Stimulated activated CD4-positive, alpha-beta T cell treated with anti-CD3 and anti-CD28 coated beads, Interleukin-2, amount 100 ng/mL, for 4 hours (primary cell): Measurements from ENCODE around the gene LDLRAD3.

ENCODE experiments used
- DNase-seq: peaks from one replicate; pipeline ENCODE4 v3.0.0-alpha.2; 2020; ENCODE audit warnings: low read depth

Gene LDLRAD3

DNA sequence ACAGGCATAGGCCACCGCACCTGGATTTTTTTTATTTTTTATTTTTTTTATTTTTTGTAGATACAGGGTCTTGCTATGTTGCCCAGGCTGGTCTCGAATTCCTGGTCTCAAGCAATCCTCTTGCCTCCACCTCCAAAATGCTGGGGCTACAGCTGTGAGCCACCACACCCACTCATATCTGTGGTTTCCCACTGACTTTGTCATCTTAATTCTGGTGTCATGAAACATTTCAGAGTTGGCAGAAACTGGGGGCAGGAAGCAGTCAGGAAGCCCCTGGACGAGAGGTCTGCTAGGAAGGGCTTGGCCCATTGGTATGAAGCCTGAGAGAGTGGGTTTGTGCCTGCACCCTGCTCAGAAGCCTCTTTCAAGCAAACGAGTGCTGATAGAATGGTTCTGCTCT, 296.3 kb downstream of the LDLRAD3 start:
- no peak for DNase-seq

DNA sequence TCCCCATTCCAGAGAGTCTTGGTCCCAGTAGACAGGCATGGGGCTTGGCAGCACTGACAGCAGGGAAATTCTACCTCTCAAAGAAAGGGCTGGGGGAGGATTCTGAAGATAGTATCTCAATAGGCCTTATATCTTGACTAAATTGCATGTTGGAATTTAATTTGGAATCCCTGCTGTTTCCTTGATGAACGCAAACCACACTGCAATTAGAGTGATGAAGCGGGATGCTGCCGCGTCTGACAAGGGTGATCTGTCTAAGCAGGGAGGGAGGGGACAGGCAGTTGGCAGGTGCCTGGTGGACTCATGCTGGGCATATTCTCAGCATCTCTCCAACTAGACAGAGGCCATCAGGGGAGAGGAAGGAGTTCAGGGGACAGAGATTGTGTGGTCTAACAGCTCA, 296.9 kb downstream of the LDLRAD3 start:
- DNase-seq, result no peak

DNA sequence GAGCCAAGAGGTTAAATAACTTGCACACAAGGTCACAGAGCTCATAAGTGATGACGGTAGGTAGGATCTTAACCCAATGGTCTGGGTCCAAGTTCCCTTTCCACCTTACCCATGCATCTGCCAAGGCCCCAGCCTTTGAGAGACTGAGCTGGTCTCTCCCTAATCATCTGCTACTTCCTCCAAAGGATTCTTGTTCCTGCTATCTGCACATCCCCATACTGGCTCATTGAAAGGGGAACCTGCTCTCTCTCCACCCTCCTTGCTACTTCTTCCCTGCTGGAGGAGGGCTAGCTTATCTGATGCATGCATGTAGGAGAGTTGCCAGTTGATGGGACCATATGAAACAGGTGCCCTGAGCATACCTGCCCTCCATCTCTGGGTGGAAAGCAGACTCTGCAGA, 297.6 kb downstream of the LDLRAD3 start:
- DNase-seq, result no peak

DNA sequence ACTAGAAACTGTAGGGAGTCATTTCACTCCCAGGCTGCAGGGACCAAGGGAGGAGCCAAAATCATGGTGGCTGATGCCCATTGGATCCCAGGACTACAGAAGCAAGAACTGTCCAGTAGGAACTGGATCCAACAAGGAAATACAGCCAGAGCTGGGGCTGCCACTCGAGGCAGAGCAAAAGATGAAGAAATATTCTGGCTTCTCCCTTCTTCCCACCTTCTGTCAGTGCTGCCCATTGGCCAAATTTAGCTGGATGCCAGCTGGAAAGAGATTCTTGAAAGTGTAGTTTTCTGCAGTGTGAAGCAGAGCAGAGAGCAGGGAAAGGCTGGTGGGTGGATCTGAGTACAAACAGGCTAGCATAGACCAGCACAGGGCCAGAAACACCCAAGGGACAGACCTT, 299.8 kb downstream of the LDLRAD3 start:
- DNase-seq, result no peak

DNA sequence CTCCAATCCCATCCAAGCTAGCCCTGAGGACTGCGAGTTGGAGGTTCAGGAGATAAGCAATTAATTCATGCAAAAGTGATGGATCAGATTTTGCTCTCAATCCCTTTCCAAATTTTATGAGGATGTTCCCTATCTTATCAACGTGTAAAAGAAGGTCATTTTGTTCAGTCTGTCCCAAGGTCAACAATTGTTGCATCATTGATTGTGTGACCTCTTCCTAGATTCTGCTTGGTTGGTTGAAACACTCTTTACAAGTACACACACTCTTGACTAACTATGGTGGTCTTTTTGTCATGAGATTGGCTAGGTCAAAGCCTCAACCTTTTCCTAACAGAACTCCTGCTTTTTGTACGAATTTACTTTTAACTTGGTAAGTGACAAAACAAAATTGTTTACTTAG, 303.6 kb downstream of the LDLRAD3 start:
- no peak for DNase-seq

DNA sequence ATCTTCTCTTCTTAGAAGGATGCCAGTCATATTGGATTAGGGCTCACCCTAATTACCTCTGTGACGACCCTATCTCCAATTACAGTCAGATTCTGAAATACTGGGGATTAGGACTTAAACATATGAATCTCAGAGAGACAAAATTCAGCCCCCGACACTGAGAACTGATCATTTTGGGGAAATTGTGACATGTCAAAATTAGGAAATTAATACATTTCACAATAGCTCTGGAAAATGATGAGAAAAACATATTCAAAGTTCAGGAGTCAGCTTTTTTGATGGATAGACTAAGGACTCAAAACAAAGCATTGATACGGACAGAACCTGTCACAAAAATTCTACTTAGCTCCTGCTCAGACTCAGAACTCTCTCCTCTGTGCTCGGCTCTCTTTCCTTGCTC, 304.6 kb downstream of the LDLRAD3 start:
- no peak for DNase-seq

DNA sequence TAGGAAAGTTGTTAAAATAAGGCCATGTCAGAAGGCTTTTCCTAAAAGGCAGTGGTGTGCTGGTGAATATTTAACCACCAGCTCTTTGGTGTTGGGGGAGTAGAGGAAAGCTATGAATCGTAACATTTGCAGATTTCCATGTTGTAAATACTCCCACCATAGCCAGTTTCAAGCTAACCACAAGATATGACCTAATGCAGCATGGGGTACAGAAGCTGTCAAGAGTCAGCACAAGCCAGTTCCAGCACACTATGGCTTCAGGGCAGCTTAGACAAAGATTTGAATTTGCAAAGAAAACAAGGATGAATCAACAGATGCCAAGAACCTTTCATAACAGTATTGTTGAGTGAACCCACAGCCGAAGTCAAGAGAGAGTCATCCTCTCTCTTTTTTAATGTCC, 305.4 kb downstream of the LDLRAD3 start:
- DNase-seq, result no peak

DNA sequence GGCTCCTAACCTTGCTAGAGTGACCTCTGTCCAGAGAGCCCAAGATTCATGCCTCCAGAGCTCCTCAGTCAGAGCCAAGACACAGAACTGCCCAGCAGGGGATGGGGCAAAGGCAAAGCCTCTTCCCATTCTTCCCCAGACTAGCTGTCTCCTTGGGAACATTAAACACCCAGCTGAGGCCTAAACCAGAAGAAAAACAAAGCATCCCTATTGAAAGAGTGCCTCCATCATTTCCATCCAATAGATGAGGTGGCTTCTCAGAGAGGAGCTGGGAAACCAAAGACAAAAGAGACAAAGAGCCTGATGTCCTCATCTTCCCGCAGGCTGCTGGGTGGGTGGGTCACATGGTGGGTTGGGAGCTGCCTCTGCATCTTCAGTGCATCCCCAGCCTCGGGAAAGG, 308.0 kb downstream of the LDLRAD3 start:
- no peak for DNase-seq

DNA sequence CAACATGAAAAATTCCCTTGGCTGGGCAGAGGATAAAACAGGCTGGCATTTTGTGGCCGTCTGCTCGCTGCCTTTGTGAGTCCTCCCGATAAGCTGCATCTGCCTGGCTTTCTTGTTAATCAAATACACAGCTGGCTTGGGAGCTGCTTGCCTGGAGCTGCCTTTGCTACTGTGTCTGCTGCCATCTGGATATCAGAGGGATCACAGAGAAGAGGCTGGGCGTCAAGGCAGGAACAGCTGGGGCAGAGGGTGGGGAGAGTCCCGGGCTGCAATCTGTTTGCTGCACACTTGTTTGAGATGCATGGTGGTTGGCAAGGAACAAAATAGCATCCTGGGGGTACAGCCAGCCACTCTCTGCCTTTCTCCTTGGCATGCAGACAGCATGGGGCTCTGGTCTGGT, 309.4 kb downstream of the LDLRAD3 start:
- DNase-seq, result no peak

DNA sequence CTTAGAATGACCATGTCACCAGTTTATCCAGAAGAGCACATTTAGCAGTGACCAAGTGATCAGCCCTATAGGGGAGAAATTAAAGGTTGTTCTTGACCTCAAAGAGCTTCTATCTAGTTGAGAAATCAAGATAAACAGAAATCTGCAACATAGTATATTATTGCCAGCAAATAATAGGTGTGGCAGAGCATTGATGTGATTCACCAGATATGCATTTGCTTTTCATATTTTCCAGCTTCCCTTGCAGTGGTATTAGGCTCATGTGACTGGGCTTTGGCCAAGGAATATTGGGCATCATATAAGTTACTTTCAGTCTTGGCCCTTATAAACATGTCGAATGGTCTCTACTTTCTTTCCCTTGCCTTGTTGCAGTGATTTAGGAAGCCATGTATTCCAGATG, 310.9 kb downstream of the LDLRAD3 start:
- DNase-seq, result no peak

DNA sequence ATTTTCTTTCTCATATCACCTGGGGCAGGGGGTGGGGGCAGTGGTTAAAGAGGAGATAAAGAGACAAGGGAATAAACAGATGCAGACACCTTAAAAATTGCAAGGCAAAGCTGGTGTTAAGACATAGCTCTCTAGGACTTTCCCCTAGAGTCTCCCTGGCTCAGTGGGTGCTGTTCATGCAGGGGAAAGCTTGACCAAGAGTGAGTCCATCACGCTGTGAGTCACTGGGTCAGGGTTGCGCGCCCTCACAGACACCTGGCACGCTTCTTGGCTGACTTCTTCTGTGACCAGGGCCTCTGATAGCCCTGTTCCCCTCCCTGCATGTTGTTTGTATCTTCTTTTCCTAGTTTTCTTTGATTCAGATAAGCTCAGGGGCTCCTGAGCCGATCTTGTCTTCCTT, 313.5 kb downstream of the LDLRAD3 start:
- DNase-seq, result no peak

DNA sequence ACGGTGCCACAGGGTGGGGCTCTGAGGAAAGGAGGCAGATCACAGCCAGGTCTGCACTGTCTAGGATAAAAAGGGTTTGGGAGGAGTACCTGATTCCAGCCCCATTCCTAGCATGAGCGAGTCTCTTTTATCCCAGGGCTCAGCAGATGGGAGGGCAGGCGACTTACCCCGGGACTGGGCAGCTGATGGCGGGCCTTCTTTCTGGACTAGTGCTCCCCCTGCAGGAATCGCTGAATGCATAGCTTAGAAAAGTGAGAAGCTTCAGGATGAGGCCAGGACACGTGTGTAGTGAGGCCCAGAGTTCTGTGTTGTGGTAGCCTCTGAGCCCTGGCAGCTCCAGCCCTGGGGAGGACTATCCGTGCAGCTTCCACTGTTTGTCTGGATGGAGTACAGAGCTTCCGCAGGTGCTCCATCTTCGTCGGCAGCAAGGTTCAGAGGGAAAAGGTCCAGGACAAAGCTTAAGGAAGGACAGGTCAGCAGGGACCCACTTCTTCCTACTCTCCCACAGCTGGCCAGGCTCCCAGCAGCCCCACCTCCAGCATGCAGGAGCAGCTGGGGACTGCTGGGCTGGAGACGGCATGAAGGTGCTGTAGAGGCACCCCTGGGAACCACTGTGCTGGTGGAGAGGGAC, 315.0 kb downstream of the LDLRAD3 start:
- DNase-seq, result no peak

DNA sequence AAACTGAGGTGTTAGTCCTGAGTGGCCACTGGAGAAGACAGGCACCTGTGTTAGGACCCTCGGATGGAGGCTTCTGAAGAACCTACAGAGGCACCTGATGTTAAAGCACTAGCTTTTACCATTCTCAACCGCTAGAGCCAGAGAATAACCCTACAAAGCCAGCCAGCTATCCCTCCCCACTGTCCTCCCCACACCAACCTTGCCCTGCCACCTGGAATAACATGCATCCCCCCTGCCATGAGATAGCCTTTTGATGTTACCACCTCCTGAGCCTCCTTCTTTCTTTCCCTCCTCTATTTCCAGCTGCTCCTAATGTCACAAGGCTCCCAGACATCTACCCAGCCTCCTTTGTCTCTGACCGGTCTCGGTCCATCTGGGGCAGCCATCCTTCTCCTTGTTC, 317.2 kb downstream of the LDLRAD3 start:
- no peak for DNase-seq

DNA sequence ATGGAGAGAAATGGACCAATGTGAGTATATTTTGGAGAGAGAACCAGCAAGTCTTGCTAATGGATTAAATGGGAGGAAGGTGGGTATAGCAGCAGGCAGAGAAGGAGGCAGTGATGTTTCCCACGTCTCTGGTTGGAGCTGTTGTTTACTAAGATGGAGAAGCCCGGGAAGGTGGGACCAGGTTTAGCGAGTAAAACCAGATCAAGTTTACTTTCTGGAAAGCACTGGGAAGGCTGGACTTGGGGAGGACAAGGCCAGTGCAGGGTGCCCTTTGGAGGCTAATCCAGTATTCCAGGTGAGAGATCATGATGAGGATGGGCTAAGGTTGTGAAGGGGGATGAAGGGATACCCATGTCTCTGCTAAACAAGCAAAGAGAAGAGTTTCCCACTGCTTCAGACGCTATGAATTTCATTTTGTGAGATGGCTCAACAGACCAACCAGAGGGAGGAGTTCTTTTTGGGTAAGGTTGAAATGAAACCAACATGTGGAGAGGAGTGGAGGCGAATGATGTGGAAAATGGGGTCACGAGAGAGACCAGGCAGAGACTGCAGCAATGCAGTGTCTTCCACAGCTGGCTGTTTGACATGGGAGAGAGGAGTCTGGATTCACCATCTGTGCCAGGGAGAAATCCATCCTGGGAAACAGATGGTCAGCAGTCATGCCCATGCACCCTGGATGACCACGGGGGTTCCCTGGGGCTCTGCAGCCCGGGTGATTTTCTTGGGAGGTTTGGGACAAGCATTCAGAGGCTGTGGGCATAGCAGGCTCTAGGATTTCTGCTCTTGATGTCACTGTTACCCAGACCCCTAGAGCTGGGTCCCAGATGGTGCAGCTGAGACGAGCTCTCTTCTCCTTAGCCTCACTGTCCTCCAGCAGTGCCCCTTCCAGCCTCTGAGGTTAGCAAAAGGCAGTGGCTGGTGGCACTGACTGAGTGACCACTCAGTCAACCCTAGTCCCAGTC, 320.4 kb downstream of the LDLRAD3 start:
- no peak for DNase-seq

DNA sequence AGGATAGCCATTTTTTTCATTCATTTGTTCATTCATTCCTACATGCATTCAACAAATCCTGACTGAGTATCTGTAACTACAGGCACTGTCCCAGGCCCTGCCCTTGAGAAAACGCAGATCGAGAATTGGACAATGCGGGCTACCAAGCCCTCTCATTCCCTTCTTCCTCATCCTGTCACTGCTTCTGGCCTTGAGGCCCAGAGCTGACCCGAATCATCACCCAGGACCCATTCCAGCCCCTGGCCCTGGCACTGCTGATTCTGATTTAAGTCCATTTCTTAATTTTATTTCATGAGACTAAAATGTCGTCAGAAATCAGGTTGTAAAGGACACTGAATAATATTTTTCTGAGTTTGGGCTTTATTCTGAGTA, 321.1 kb downstream of the LDLRAD3 start:
- DNase-seq, result no peak

DNA sequence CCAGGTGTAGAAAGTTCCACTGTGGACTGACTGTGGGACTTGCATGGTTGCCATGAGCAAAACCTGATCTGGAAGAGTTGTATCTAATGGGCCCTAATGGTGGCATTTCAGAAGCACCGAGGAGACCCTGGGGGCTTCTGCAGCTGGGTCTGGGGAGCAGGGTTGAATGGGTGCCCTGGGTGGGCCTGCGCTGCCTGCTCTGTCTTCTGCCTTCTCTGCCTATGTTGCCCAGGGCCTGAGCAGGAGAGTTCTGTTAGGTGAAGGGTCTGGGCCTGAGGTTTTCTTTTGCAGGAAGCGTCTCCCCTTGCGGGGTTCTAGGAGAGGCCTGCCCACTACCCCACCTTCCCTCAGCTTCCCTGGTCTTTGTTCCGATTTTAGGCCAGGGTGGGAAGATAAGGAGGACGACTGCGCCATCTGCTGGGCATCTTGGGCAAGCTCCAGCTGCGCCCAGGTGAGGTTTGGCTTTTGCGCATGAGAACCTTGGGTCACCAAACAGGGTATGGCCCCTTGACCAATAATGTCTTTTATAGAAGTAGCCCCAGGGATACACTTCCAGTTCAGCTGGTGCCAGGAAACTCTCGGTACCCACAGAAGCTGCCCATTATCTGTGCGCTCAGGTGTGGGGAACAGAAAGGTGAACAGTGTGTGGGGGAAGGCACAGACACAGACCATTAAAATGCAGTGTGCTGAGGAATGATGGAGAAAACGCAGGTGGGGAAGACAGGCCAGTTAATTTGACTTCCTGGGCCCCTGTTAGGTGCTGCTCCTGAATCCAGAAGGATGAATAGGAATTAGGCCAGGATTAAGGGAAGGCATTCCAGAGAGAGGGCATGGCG, 322.1 kb downstream of the LDLRAD3 start:
- peak; percentile 18 for DNase-seq

DNA sequence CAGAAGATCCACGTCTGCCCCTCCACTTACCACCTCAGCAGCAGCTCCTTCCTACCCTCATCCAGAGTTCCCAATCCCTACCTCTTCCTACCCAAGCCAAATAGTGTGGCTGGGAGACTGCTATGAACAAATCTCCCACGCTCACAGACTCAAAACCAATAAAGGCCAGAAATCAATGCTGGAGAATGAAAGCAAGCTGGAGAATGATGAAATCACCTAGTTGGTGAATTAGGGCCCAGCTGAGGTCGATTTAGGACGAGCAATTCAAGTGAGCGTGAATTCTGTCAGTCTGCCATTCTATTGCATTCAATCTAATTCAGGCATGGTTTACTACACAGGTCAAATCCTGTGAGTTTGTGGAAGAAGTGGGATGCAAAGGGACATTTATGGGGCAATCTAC, 322.9 kb downstream of the LDLRAD3 start:
- no peak for DNase-seq

DNA sequence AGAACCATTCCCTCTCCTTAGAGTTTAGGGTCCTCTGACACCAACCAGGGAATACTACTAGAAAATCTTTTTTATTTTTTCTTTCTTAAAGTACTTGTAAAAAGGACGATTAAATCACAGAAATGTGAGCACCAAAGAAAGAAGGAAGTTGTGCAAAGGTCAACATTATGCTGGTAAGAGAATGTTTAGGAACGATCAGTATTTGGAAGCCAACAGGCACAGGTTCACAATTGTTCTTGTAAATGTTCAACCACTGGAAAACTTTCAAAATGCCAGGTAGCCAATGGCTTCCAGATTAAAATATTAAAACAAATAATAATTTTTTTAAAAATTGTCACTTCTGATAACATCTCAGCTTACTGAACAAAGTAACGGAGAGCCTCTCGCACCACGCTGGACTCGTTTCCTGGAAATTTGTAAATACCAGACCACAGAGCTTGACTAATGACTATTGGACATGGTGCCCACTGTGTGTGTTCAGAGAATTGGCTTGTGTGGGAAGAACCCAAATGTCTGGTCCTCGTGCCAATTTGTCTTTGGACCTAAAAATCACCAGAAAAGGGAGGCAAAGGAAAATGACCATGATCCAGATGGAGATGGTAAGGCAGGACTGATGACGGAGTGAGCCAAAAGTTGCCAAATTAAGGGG, 324.6 kb downstream of the LDLRAD3 start:
- no peak for DNase-seq

DNA sequence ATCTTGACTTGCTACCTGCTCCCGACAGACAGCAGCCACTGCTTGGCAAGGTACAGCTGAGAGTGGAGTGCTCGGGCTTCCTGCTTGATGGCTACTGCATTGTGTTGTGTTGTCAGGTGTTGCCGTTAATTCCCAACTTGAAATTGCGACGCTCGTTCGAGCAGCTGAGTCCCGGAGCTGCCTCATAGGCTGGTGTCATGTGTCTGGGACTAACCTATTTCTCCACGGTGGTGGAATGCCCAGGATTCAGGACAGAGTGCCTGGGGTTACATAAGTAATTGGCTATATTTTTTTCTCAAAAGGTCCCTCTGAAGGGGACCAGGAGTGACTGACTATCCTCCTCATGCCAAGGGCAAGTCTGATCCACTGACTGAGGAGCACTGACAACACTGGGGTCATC, 326.8 kb downstream of the LDLRAD3 start:
- no peak for DNase-seq

DNA sequence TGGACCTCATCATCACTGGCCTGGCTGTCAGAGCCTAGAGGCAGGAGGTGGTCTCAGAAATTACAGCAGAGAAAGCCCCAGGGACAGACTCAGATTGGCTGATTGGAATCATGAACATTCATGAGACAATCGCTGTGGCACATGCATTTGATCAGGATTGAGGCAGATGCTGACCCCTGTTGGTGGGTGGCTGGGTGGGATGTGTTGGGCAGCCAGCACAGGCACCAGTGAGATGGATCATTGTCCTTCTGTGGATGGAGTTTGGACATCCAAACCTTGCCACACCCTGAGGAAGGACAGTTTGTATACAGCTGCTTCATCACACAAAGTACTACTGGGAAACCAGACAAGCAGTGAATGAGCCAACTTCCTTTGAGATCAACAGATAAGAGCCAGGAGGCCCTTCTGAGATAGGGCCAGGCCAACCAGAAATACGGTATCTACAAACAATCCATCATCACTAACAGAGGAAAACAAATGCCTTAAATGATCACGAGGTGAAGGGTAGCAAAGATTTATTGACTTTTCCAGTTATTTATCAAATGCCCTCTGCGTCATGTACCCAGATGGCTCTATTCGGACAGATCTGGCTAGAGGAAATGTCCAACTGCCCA, 328.0 kb downstream of the LDLRAD3 start:
- DNase-seq, result no peak

DNA sequence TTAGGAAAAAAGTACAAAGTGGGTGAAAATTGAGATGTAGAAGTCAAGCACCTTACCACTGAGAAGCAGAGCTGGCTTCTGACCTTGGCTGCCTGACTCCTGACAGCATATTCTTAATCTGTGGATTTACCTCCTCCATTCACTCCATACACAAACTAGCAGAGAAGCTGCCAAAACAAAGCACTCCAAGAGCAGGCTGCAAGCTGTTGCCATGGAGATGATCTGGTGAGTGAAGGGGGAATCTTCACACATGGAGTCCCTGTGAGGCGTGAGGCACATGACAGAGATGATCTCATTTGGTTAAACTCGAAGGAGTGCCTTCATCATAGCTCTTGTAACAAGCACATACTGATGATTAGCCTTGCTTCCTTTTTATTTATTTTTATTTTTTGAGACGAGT, 329.2 kb downstream of the LDLRAD3 start:
- no peak for DNase-seq

DNA sequence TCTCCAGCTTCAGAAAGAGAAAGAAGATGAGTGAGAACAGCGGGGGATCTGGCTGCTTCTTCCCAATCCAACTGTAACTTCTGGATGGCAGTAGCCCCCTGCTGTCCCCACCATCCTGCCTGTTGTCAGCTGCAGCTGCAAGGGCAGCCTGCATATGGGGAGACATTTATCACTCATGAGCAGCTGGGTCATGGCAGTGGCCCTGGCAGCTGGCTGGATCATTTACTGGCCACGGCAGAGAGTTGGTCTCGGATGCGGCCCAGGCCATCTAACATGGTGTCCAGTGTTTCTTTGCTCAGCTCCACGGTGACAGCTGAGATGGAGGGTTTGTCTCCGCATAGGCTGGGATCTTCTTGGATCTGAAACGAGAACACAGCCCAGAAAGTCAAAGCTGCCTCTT, 330.6 kb downstream of the LDLRAD3 start:
- DNase-seq, result no peak
